WTC11 (cell line): ENCODE measurements around the gene OPRM1. TPM values are rescaled to one million over a fixed set of nuclear protein-coding genes. Genes with fewer than 3 reads are reported as not detected.

Source experiments
- ATAC-seq: fragments of 200-7000 bp; cut with Tn5 transposase; 2 replicates; pipeline ENCODE4 v1.10.0; 2021; ENCODE audit warnings: mild to moderate bottlenecking, moderate library complexity
- CTCF ChIA-PET: fragments of 300-600 bp; sonication (Branson Sonifier 250); formaldehyde crosslinking; loops from one replicate; lab custom pipeline; 2021; ENCODE audit warnings: antibody characterized with exemption; lab: Charles Lee
- POLR2A ChIA-PET: fragments of 350-600 bp; sonication (Branson Sonifier 250); formaldehyde crosslinking; loops from one replicate; lab custom pipeline; 2021; ENCODE audit warnings: antibody characterized with exemption; lab: Charles Lee
- DNase-seq: peaks from one replicate; pipeline ENCODE4 v3.0.0; 2021; ENCODE audit warnings: low spot score
- H3K27ac Mint-ChIP-seq: 2 replicates; pipeline ENCODE4 v1.8.0; 2021; ENCODE audit warnings: mixed read lengths
- H3K27me3 Mint-ChIP-seq: 2 replicates; pipeline ENCODE4 v1.8.0; 2021; ENCODE audit warnings: low read depth, mild to moderate bottlenecking, moderate library complexity, mixed read lengths
- H3K36me3 Mint-ChIP-seq: 2 replicates; pipeline ENCODE4 v1.8.0; 2021; ENCODE audit warnings: mixed read lengths
- H3K4me1 Mint-ChIP-seq: 2 replicates; pipeline ENCODE4 v1.8.0; 2022; ENCODE audit warnings: mixed read lengths
- H3K4me3 Mint-ChIP-seq: 2 replicates; pipeline ENCODE4 v1.8.0; 2021; ENCODE audit warnings: mild to moderate bottlenecking, moderate library complexity, mixed read lengths
- H3K9me3 Mint-ChIP-seq: 2 replicates; pipeline ENCODE4 v1.8.0; 2021; ENCODE audit warnings: mixed read lengths
- AR ChIP-seq: fragments of 250-450 bp; sonication (Bioruptor Pico); IDR thresholded peaks from 2 replicates; pipeline ENCODE4 v1.9.0; 2021; ENCODE audit warnings: mild to moderate bottlenecking
- ATF1 ChIP-seq: sonication (generic); formaldehyde crosslinking; IDR thresholded peaks from 2 replicates; pipeline ENCODE4 v1.8.1; 2023; ENCODE audit warnings: mild to moderate bottlenecking, moderate library complexity, missing genetic modification reagents
- CBFB ChIP-seq: sonication (generic); formaldehyde crosslinking; IDR thresholded peaks from 2 replicates; pipeline ENCODE4 v1.8.1; 2022; ENCODE audit warnings: mild to moderate bottlenecking, low read depth, missing genetic modification reagents
- CREM ChIP-seq: sonication (generic); formaldehyde crosslinking; IDR thresholded peaks from 2 replicates; pipeline ENCODE4 v1.8.1; 2022; ENCODE audit warnings: mild to moderate bottlenecking, missing genetic modification reagents, moderate library complexity
- GRHL2 ChIP-seq: fragments of 250-450 bp; sonication (Bioruptor Pico); IDR thresholded peaks from 2 replicates; pipeline ENCODE4 v1.8.0; 2022; ENCODE audit warnings: mild to moderate bottlenecking, moderate library complexity; ENCODE audit not compliant: insufficient replicate concordance, severe bottlenecking
- GTF2I ChIP-seq: fragments of 250-450 bp; sonication (Bioruptor Pico); conservative IDR thresholded peaks from 2 replicates; pipeline ENCODE4 v1.4.0; 2021; ENCODE audit warnings: mild to moderate bottlenecking
- JUN ChIP-seq: sonication (generic); formaldehyde crosslinking; IDR thresholded peaks from 2 replicates; pipeline ENCODE4 v1.8.0; 2023; ENCODE audit warnings: mild to moderate bottlenecking, missing genetic modification reagents
- KAT7 ChIP-seq: sonication (generic); formaldehyde crosslinking; IDR thresholded peaks from 2 replicates; pipeline ENCODE4 v1.8.1; 2023; ENCODE audit warnings: missing genetic modification reagents, mild to moderate bottlenecking, borderline replicate concordance
- MYBL2 ChIP-seq: sonication (generic); formaldehyde crosslinking; IDR thresholded peaks from 2 replicates; pipeline ENCODE4 v1.8.1; 2023; ENCODE audit warnings: mild to moderate bottlenecking, moderate library complexity, missing genetic modification reagents
- PRRX2 ChIP-seq: fragments of 250-450 bp; sonication (Bioruptor Pico); IDR thresholded peaks from 2 replicates; pipeline ENCODE4 v1.8.0; 2021; ENCODE audit warnings: mild to moderate bottlenecking
- SMAD4 ChIP-seq: sonication (generic); formaldehyde crosslinking; IDR thresholded peaks from 2 replicates; pipeline ENCODE4 v1.8.0; 2022; ENCODE audit warnings: mild to moderate bottlenecking, missing genetic modification reagents
- SOX15 ChIP-seq: fragments of 250-450 bp; sonication (Bioruptor Pico); IDR thresholded peaks from 2 replicates; pipeline ENCODE4 v1.9.0; 2021; ENCODE audit warnings: mild to moderate bottlenecking
- TP53 ChIP-seq: sonication (generic); formaldehyde crosslinking; IDR thresholded peaks from 2 replicates; pipeline ENCODE4 v1.8.1; 2023; ENCODE audit warnings: mild to moderate bottlenecking, missing genetic modification reagents
- ZBTB21 ChIP-seq: sonication (generic); formaldehyde crosslinking; IDR thresholded peaks from 2 replicates; pipeline ENCODE4 v1.8.1; 2023; ENCODE audit warnings: mild to moderate bottlenecking, missing genetic modification reagents, borderline replicate concordance
- ZNF121 ChIP-seq: sonication (generic); formaldehyde crosslinking; IDR thresholded peaks from 2 replicates; pipeline ENCODE4 v1.8.0; 2023; ENCODE audit warnings: missing genetic modification reagents
- ZNF396 ChIP-seq: fragments of 250-450 bp; sonication (Bioruptor Pico); IDR thresholded peaks from 2 replicates; pipeline ENCODE4 v1.8.0; 2021; ENCODE audit warnings: mild to moderate bottlenecking, moderate library complexity, borderline replicate concordance
- ZNF423 ChIP-seq: fragments of 250-450 bp; sonication (Bioruptor Pico); IDR thresholded peaks from 2 replicates; pipeline ENCODE4 v2.1.2; 2022; ENCODE audit warnings: mild to moderate bottlenecking, moderate library complexity
- ZNF425 ChIP-seq: fragments of 250-450 bp; sonication (Bioruptor Pico); conservative IDR thresholded peaks from 2 replicates; pipeline ENCODE4 v1.9.0; 2021; ENCODE audit warnings: mild to moderate bottlenecking
- total RNA-seq: library from RNA; stranded (reverse); gene quantifications from 3 replicates; pipeline ENCODE4 v1.2.3, GENCODE V29; 2021
- TF ChIP-seq, protein P1 (sequence below): sonication (generic); formaldehyde crosslinking; IDR thresholded peaks from 2 replicates; pipeline ENCODE4 v1.8.0; 2022; ENCODE audit warnings: mild to moderate bottlenecking, missing genetic modification reagents
- TF ChIP-seq, protein P2 (sequence below): sonication (generic); formaldehyde crosslinking; IDR thresholded peaks from 2 replicates; pipeline ENCODE4 v1.8.1; 2023; ENCODE audit warnings: mild to moderate bottlenecking, moderate library complexity, missing genetic modification reagents
- TF ChIP-seq, protein P3 (sequence below): sonication (generic); formaldehyde crosslinking; IDR thresholded peaks from 2 replicates; pipeline ENCODE4 v1.8.1; 2023; ENCODE audit warnings: mild to moderate bottlenecking, missing genetic modification reagents, moderate library complexity

Gene OPRM1
- total RNA-seq, 1 experiment from 2014 or later, result not detected

- Mint-ChIP-seq H3K4me1 (no peaks in the 10 kb centered on the region), H3K9me3 (no peaks in the 10 kb centered on the region), H3K27me3 (no peaks in the 10 kb centered on the region), H3K36me3 (no peaks in the 10 kb centered on the region), H3K27ac (no peak overlapping the region), H3K4me3 (no peak overlapping the region)
- CTCF ChIA-PET, result no interaction called here
- ATAC-seq, result no peak
- POLR2A ChIA-PET, result no interaction called here
- TF ChIP-seq ZBTB21 (CRISPR knock-in tag) (no peak), AR (CRISPR knock-in tag) (no peak), CBFB (CRISPR knock-in tag) (no peak), GRHL2 (CRISPR knock-in tag) (no peak), CREM (no peak), SOX15 (CRISPR knock-in tag) (no peak), ZNF121 (CRISPR knock-in tag) (no peak), ZNF425 (no peak), TP53 (CRISPR knock-in tag) (no peak), ATF1 (CRISPR knock-in tag) (no peak), PRRX2 (CRISPR knock-in tag) (no peak), GTF2I (CRISPR knock-in tag) (no peak), KAT7 (CRISPR knock-in tag) (no peak), JUN (CRISPR knock-in tag) (no peak), ZNF423 (CRISPR knock-in tag) (no peak)
- TF ChIP-seq, protein P1, sequence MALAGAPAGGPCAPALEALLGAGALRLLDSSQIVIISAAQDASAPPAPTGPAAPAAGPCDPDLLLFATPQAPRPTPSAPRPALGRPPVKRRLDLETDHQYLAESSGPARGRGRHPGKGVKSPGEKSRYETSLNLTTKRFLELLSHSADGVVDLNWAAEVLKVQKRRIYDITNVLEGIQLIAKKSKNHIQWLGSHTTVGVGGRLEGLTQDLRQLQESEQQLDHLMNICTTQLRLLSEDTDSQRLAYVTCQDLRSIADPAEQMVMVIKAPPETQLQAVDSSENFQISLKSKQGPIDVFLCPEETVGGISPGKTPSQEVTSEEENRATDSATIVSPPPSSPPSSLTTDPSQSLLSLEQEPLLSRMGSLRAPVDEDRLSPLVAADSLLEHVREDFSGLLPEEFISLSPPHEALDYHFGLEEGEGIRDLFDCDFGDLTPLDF (CRISPR knock-in tag), result no peak
- TF ChIP-seq, protein P2, sequence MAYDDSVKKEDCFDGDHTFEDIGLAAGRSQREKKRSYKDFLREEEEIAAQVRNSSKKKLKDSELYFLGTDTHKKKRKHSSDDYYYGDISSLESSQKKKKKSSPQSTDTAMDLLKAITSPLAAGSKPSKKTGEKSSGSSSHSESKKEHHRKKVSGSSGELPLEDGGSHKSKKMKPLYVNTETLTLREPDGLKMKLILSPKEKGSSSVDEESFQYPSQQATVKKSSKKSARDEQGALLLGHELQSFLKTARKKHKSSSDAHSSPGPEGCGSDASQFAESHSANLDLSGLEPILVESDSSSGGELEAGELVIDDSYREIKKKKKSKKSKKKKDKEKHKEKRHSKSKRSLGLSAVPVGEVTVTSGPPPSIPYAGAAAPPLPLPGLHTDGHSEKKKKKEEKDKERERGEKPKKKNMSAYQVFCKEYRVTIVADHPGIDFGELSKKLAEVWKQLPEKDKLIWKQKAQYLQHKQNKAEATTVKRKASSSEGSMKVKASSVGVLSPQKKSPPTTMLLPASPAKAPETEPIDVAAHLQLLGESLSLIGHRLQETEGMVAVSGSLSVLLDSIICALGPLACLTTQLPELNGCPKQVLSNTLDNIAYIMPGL, result no peak
- TF ChIP-seq, protein P3, sequence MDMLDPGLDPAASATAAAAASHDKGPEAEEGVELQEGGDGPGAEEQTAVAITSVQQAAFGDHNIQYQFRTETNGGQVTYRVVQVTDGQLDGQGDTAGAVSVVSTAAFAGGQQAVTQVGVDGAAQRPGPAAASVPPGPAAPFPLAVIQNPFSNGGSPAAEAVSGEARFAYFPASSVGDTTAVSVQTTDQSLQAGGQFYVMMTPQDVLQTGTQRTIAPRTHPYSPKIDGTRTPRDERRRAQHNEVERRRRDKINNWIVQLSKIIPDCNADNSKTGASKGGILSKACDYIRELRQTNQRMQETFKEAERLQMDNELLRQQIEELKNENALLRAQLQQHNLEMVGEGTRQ, result no peak
- no peak for DNase-seq
Observed at GRCh38 chr6:154070041-154070440, 31.0 kb downstream of the OPRM1 start.

GRCh38 chr6:154070657-154071056 is 31.6 kb downstream of the OPRM1 start:
- Mint-ChIP-seq H3K4me3 (no peak overlapping the region), H3K9me3 (no peaks in the 10 kb centered on the region), H3K4me1 (no peaks in the 10 kb centered on the region), H3K36me3 (no peaks in the 10 kb centered on the region), H3K27ac (no peak overlapping the region), H3K27me3 (no peaks in the 10 kb centered on the region)
- CTCF ChIA-PET, result no interaction called here
- TF ChIP-seq MYBL2 (CRISPR knock-in tag) (no peak), ZNF396 (CRISPR knock-in tag) (no peak), JUN (CRISPR knock-in tag) (no peak), SMAD4 (CRISPR knock-in tag) (no peak)
- ATAC-seq (no peak), DNase-seq (no peak)
- POLR2A ChIA-PET, result no interaction called here
